NCI-H2227 (cell line): ENCODE results near the gene USP16.
"Not testable (repeated sequence)": the region's sequence is repeated elsewhere in the genome, so short reads cannot be mapped to it uniquely, and the experiment has no call there.

Experiments used
- DNase-seq: peaks from one replicate; lab custom pipeline; 2025; ENCODE audit not compliant: unreplicated experiment; lab: John Stamatoyannopoulos, UW

USP16 gene

GRCh38 chr21:29024474-29025327 is at the start of gene USP16:
Gene USP16, plus strand, starts transcription at chr21:29024668. Its CDS starts 3,246 bp downstream, at chr21:29027914.
- DNase-seq, result peak; percentile 98

DNA sequence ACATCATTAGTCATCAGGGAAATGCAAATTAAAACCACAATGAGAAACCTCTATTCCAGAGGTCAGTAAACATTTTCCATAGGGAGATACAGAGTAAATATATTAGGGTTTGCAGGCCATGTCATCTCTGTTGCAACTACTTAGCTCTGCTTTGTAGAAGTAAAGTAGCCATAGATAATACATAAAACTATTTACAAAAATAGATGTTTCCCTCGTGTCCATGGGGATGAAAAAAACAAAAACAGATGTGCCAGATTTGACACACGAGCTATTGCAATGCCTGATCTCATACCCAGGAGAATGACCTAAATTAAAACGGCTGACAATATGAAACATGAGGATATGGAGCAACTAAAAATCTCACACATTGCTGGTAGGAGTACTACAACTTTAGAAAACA is 49.1 kb upstream of the USP16 start:
- DNase-seq, result no peak

GRCh38 chr21:28979092-28979491 is 45.4 kb upstream of the USP16 start:
- DNase-seq, result no peak

GRCh38 chr21:28982637-28983036 is 41.8 kb upstream of the USP16 start:
- no peak for DNase-seq

GRCh38 chr21:28986677-28987076 is 37.8 kb upstream of the USP16 start:
- DNase-seq, result no peak

- DNase-seq, result not testable (repeated sequence)
These were observed 36.3 kb upstream of the USP16 start for GRCh38 chr21:28988146-28988545.

DNA sequence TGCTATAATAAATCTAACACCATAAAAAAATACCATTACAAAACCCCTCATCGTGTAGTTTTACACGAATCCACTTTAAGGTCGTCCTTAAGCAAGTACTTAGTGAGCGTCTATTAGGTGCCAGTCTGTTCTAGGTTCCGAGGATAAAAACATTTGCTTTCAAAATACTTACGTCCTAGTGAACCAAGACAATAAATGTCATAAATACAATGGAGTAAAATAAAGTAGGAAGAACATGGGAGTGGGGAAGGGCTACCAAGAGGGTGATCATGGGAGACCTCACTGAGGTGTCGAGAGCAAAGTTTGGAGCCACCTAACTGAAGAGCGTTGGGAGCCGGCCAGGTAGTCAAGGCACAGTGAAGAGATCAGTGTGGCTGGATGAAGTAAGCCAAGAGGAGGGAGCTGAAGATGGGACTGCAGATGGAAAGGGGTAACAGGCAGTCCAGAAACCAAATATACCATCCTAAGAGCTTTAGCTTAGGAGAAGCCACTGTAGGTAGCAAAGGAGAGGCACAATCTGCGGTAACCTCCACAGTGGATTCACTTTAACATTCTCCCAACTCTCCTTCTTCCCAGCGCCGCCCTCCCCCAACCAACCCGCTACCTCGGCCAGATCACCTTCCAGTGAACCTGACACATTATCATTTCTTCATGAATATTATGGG is 32.5 kb upstream of the USP16 start:
- DNase-seq, result no peak

- peak; percentile 99 for DNase-seq
These were observed 31.8 kb upstream of the USP16 start, which contains the start of gene LTN1 for GRCh38 chr21:28992526-28993292. Gene LTN1, minus strand, starts transcription at chr21:28992877. Its CDS starts 72 bp downstream, at chr21:28992805.

DNA sequence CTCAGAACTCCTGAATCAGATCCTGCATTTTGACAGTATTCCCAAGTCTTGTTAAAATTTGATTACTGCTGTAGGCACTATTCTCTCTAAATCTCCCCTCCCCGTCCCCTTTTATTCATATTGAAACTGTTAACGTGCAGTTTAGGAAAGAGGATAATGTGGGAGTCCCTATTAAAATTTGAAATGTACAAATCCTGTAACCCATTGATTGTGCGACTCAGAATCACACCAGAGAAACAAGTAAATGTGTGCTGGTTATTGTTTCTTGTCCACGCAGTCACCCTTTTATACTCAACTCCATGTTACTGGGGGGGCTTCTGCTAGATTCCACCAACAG is 31.2 kb upstream of the USP16 start:
- DNase-seq, result no peak

GRCh38 chr21:29002442-29003144 is 21.9 kb upstream of the USP16 start:
- peak; percentile 98 for DNase-seq

GRCh38 chr21:29005696-29006095 is 18.8 kb upstream of the USP16 start:
- no peak for DNase-seq

DNA sequence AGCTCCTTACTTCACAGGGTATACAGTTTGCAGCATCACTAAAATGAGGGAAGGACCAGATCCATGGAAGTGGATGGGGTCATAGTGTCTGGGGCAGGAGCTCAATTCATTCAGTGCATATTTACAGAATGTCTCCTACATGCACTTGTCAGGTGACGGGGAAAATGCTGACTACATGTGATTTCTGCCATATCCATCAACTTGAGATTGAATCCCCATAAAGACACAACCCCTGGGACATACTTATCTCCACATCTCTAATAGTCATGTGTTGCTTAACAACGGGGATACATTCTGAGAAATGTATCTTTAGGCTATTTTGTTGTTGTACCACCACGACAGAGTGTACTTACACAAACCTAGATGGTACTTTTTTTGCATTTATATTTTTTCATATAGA is 17.3 kb upstream of the USP16 start:
- no peak for DNase-seq

GRCh38 chr21:29007810-29008209 is 16.7 kb upstream of the USP16 start:
- no peak for DNase-seq

DNA sequence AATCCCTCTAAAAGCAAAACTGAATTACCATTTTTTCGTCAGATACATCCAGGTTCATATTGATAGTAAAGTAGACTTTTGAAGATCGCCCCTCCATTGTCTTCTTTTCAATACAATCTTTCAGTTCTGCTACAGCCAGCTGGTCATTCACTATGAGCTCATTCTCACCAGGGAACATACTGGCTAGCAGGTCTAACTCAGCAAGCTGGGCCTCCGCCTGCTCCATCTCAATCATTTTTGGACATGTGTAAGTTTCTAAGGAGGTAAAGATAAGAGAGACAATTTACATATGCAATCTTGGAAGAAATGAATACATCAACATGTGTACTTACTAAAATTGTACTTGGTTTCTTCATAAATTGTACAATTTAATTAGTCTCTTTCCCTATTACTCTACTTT is 16.1 kb upstream of the USP16 start:
- no peak for DNase-seq

DNA sequence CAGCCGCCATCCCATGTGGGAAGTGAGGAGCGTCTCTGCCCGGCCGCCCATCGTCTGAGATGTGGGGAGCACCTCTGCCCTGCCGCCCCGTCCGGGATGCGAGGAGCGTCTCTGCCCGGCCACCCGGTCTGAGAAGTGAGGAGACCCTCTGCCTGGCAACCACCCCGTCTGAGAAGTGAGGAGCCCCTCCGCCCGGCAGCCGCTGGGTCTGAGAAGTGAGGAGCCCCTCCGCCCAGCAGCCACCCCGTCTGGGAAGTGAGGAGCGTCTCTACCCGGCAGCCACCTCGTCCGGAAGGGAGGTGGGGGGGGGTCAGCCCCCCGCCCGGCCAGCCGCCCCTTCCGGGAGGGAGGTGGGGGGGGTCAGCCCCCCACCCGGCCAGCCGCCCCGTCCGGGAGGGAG is 13.2 kb upstream of the USP16 start:
- DNase-seq, result not testable (repeated sequence)

DNA sequence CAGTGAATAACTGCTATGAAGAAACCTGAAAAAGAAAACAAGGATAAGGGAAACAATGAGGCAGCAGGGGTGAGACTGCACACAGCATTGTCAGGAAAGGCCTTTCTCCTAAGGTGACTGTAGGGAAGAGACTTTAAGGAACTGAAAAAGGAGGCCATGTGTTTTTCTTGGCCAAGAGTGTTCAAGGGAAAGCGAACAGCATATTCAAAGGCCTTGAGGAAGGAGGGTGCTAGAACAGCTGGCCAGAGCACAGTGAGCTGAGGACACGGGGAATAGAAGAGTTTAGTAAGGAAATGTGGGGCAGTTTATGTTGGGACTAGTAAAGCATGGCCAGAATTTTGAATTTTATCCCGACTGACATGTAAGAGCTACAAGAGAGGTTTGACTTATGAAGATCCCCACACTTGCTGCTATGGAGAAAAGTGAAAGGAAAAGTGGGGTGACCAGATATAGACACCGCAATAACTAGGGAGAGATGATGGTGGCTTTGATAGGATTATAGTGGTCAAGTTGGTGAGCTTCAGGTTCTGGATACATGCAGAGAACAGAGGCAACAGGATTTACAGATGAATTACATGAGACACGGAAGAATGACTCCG is 6.7 kb upstream of the USP16 start:
- no peak for DNase-seq

DNA sequence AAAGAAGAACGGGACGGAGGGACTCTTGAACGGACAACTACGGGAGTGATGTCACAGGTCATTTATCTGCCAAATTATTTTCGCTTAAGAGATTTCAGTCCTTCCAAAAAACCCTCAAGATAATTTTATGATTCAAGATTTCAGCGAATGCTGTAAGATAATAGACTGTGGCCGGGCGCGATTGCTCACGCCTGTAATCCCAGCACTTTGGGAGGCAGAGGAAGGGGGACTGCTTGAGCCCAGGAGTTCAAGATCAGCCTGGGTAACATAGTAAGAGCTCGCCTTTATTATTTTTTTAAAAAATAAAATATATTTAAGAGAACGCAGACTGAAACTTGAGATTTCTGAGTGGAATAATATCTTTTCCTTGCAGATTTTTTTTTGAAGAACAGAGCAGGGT is 5.9 kb upstream of the USP16 start:
- DNase-seq, result no peak

DNA sequence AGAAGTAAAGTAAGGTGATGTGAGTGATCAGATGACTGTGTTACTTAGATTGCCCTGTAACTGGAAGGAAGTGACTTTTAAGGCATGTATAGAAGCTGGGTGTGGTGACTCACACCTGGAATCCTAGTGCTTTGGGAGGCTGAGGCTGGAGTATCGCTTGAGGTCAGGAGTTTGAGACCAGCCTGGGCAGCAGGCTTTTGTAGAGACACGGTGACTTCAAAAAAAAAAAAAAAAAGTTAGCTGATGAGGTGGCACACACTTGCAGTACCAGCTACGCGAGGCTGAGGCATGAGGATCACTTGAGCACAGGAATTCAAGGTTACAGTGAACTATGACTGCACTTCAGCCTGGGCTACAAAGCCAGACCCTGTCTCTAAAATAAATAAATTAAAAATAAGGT is 2.3 kb upstream of the USP16 start:
- no peak for DNase-seq

DNA sequence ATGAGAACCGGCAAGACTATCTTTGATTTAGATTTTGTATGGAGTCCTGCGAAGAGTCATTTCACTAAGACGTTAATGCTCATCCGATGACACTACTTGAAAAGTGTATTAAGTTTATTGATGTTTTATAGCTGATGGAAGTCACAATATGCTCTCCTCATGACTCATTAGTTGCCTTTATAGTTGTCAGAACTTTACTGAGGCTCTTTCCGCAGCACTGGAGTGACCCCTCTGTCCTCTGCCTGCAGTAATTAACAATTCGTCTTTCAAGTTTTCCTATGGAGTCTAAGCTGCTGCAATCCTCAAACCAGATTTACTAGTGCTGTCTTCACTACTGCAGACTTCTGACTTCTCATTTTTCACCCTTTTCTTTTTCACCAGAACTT is 853 bp downstream of the USP16 start:
- no peak for DNase-seq

GRCh38 chr21:29029524-29029923 is 5.1 kb downstream of the USP16 start:
- DNase-seq, result no peak

- no peak for DNase-seq
These were observed 6.4 kb downstream of the USP16 start for GRCh38 chr21:29030909-29031308.
